K562 (cell line): Measurements from ENCODE around the gene RFNG. TPM values are rescaled to one million over a fixed set of nuclear protein-coding genes. Genes with fewer than 3 reads are reported as not detected.

Experiments
- KLF16 ChIP-seq: IDR thresholded peaks from 2 replicates; pipeline ENCODE4 v1.6.1; 2016; ENCODE audit warnings: antibody characterized with exemption
- MCM5 ChIP-seq: fragments of 450-650 bp; IDR thresholded peaks from 2 replicates; pipeline ENCODE4 v1.6.1; 2016; ENCODE audit warnings: low read depth
- RBM22 ChIP-seq: fragments of 200-400 bp; formaldehyde crosslinking; IDR thresholded peaks from 2 replicates; pipeline ENCODE4 v1.6.1; 2018; ENCODE audit warnings: low read length, low read depth; ENCODE audit not compliant: poor library complexity, severe bottlenecking
- SMAD1 ChIP-seq: fragments of 150-350 bp; IDR thresholded peaks from 2 replicates; pipeline ENCODE4 v1.6.1; 2014; ENCODE audit warnings: low read length, low read depth; ENCODE audit not compliant: partially characterized antibody
- TEAD2 ChIP-seq: fragments of 450-650 bp; IDR thresholded peaks from 2 replicates; pipeline ENCODE4 v1.6.1; 2016; ENCODE audit warnings: missing genetic modification characterization, control low read depth, missing compliant biosample characterization
- ZNF445 ChIP-seq: fragments of 250-450 bp; sonication (Bioruptor Pico); IDR thresholded peaks from 2 replicates; pipeline ENCODE4 v1.4.0; 2020; ENCODE audit warnings: low read depth, mild to moderate bottlenecking, moderate library complexity
- polyA plus RNA-seq, 8 experiments: library from polyadenylated mRNA; depleted of rRNA in 4 of 8; stranded (reverse) in 5 of 8; unstranded in 3 of 8; fragments of >200 nt; fragmentation: Nextera tagmentation in 2 of 8; fragmentation: Illumina TruSeq in 1 of 8; extraction: Ambion mirVana in 2 of 8; extraction: Trizol in 1 of 8; gene quantifications; 2 replicates each; pipeline versions ENCODE4 v1.2.1 to v1.2.3, GENCODE V29; 2011 to 2014; ENCODE audit warnings: inconsistent platforms in 1 of 8, missing spikeins in 1 of 8
- total RNA-seq, 7 experiments: library from RNA; depleted of rRNA in 6 of 7; stranded (reverse); fragments of >200 nt in 6 of 7; fragmentation: Illumina TruSeq in 2 of 7; extraction: Trizol in 2 of 7; gene quantifications; 2 replicates each; pipeline versions ENCODE4 v1.2.1 to v1.2.3, GENCODE V29; 2011 to 2021; ENCODE audit warnings: low replicate concordance in 1 of 7
- TF ChIP-seq, protein P1 (sequence below), 3 experiments: fragments of 200-800 bp in 1 of 3; sonication (Bioruptor generic) in 1 of 3; sonication (generic) in 1 of 3; formaldehyde crosslinking in 1 of 3; IDR thresholded peaks; 2 replicates each; pipeline versions ENCODE4 v1.6.1 to v1.8.0; 2016 to 2022; ENCODE audit warnings: mild to moderate bottlenecking in 2 of 3, missing compliant biosample characterization in 2 of 3, missing genetic modification characterization in 2 of 3, missing genetic modification reagents in 1 of 3
- TF ChIP-seq, protein P2 (sequence below): fragments of 250-450 bp; sonication (Bioruptor Pico); IDR thresholded peaks from 2 replicates; pipeline ENCODE4 v1.5.0; 2021; ENCODE audit warnings: mild to moderate bottlenecking, moderate library complexity
- TF ChIP-seq, protein P3 (sequence below): sonication (generic); formaldehyde crosslinking; IDR thresholded peaks from 2 replicates; pipeline ENCODE4 v1.8.0; 2023; ENCODE audit warnings: mild to moderate bottlenecking, missing genetic modification reagents
- TF ChIP-seq, protein P4 (sequence below): sonication (generic); formaldehyde crosslinking; IDR thresholded peaks from 2 replicates; pipeline ENCODE4 v1.8.0; 2022; ENCODE audit warnings: mild to moderate bottlenecking, missing genetic modification reagents
- TF ChIP-seq, protein P5 (sequence below): fragments of 250-450 bp; sonication (Bioruptor Pico); IDR thresholded peaks from 2 replicates; pipeline ENCODE4 v1.8.0; 2022; ENCODE audit warnings: moderate library complexity, mild to moderate bottlenecking, inconsistent platforms

RFNG gene
- total and polyA plus RNA-seq, 9 of the 15 experiments (the other 6 are each of a cell fraction or from before 2014, with no cell fraction given) = 0.32 to 32.8 (median 9.5) TPM

DNA sequence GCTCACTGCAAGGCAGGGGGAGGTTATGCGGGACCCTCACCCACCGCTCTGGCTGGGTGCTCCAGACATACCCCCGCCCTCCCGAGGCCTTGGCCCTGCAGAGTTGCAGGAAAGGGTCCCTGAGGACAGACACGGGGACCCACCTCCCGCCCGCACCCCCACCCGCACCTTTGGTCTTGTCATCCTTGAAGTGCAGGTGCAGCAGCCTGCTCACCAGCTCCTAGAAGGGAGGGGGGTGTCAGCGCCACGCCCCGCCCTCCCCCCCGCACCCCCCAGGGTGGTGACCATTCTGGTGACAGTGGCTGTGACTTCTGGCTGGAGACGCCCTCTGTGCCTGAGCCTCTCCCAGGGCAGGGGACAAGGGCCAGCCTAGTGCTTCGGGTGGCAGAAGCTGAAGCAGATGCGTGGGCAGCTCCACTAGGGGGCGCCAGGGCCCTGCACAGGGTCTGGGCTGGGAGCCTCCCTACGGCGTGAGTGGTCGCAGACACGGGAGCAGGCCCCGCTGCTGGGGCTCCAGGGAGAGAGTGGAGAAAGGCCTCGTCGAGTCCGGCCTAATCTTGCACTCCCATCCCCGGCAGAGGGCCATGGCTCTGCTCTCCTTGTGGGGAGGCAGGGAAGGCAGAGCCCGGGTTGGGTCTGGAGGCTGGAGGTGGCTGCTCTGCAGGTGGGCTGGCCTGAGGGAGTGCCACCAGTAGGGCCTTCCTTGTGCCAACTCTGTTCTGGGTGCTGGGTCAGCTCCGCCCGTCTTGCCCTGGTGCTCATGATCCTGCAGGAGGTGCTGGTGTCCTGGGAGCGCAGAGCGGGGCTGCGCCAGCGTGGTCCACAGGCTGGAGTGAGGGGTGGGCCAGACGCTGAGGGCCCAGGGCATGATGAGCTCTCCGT, 31.7 kb downstream of the RFNG start (continued):
- TF ChIP-seq, protein P1, sequence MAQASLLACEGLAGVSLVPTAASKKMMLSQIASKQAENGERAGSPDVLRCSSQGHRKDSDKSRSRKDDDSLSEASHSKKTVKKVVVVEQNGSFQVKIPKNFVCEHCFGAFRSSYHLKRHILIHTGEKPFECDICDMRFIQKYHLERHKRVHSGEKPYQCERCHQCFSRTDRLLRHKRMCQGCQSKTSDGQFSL (CRISPR knock-in tag; IDR thresholded peaks at IDR 0.05) = peak; percentile 2; the same call in 1 of the 2 replicates
- TF ChIP-seq, protein P1 (tag; IDR thresholded peaks at IDR 0.05) = 0 out of 4 replicates have a peak, but pooled peaks of 1 of the 2 experiments have one; percentile 45
- TF ChIP-seq, protein P2, sequence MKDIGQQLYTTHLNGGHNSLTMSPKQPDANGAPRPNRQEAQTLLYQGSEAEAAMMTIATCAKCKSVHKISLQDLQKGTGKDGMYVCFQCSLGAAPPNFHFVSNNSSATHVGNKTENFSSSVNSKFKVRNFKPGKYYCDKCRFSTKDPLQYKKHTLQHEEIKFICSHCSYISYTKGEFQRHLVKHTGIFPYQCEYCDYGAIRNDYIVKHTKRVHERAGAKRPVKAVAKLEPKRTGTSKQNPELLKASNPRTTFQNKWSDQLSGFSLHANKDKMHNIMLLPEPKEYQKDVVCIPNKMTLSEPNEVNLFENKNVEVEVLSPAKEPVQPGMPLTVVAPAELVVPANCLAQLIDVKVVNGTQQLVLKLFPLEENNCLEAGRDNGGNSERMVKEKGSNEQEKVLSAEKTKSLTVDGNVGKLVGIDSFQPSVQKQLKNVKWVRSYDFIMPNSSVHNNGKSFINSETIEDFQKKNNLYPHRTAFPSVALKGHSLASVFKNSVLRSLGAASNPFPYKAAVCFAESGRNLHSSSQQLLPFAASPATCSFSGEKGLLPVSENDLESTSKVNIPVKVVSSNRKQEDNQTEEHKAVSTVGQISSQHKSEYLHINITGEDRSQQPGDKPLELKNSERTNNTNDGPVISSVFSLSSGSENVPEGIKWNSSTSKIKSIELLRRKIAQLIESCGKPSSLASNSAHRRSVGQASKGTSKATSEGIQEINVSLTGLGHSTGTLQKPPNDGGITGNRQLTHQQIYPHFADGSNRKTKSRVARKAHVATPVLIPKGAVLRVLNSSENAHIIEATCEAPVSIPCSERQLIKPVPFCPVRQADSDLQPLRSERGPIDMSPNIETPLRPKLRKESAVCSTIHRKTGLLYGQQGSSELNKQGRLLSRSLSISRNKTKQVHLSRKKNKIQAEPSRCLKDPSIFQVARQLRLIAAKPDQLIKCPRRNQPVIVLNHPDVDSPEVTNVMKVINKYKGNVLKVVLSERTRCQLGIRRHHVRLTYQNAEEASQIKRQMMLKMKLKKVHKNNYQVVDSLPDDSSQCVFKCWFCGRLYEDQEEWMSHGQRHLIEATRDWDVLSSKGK (CRISPR knock-in tag) = no peak
- TF ChIP-seq, protein P3, sequence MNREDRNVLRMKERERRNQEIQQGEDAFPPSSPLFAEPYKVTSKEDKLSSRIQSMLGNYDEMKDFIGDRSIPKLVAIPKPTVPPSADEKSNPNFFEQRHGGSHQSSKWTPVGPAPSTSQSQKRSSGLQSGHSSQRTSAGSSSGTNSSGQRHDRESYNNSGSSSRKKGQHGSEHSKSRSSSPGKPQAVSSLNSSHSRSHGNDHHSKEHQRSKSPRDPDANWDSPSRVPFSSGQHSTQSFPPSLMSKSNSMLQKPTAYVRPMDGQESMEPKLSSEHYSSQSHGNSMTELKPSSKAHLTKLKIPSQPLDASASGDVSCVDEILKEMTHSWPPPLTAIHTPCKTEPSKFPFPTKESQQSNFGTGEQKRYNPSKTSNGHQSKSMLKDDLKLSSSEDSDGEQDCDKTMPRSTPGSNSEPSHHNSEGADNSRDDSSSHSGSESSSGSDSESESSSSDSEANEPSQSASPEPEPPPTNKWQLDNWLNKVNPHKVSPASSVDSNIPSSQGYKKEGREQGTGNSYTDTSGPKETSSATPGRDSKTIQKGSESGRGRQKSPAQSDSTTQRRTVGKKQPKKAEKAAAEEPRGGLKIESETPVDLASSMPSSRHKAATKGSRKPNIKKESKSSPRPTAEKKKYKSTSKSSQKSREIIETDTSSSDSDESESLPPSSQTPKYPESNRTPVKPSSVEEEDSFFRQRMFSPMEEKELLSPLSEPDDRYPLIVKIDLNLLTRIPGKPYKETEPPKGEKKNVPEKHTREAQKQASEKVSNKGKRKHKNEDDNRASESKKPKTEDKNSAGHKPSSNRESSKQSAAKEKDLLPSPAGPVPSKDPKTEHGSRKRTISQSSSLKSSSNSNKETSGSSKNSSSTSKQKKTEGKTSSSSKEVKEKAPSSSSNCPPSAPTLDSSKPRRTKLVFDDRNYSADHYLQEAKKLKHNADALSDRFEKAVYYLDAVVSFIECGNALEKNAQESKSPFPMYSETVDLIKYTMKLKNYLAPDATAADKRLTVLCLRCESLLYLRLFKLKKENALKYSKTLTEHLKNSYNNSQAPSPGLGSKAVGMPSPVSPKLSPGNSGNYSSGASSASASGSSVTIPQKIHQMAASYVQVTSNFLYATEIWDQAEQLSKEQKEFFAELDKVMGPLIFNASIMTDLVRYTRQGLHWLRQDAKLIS = no peak
- TF ChIP-seq RBM22 (peak; percentile 33), ZNF445 (CRISPR knock-in tag) (no peak), SMAD1 (no peak), MCM5 (no peak), TEAD2 (tag) (no peak), KLF16 (0 out of 2 replicates have a peak, but pooled peaks have one; percentile 30)
- TF ChIP-seq, protein P4, sequence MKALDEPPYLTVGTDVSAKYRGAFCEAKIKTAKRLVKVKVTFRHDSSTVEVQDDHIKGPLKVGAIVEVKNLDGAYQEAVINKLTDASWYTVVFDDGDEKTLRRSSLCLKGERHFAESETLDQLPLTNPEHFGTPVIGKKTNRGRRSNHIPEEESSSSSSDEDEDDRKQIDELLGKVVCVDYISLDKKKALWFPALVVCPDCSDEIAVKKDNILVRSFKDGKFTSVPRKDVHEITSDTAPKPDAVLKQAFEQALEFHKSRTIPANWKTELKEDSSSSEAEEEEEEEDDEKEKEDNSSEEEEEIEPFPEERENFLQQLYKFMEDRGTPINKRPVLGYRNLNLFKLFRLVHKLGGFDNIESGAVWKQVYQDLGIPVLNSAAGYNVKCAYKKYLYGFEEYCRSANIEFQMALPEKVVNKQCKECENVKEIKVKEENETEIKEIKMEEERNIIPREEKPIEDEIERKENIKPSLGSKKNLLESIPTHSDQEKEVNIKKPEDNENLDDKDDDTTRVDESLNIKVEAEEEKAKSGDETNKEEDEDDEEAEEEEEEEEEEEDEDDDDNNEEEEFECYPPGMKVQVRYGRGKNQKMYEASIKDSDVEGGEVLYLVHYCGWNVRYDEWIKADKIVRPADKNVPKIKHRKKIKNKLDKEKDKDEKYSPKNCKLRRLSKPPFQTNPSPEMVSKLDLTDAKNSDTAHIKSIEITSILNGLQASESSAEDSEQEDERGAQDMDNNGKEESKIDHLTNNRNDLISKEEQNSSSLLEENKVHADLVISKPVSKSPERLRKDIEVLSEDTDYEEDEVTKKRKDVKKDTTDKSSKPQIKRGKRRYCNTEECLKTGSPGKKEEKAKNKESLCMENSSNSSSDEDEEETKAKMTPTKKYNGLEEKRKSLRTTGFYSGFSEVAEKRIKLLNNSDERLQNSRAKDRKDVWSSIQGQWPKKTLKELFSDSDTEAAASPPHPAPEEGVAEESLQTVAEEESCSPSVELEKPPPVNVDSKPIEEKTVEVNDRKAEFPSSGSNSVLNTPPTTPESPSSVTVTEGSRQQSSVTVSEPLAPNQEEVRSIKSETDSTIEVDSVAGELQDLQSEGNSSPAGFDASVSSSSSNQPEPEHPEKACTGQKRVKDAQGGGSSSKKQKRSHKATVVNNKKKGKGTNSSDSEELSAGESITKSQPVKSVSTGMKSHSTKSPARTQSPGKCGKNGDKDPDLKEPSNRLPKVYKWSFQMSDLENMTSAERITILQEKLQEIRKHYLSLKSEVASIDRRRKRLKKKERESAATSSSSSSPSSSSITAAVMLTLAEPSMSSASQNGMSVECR (CRISPR knock-in tag) = peak; percentile 34; the same call in 1 of the 2 replicates
- TF ChIP-seq, protein P5, sequence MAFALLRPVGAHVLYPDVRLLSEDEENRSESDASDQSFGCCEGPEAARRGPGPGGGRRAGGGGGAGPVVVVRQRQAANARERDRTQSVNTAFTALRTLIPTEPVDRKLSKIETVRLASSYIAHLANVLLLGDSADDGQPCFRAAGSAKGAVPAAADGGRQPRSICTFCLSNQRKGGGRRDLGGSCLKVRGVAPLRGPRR (CRISPR knock-in tag) = no peak
